HL-60 (cell line): Measurements from ENCODE around the gene WFIKKN1.
A peak's percentile ranks its signal among the peaks of the same experiment; 100 is the strongest.

Experiments
- DNase-seq, 2 experiments: peaks; one replicate each; pipeline ENCODE4 v3.0.0-alpha.2; 2010 to 2020; ENCODE audit warnings: low read depth in 1 of 2, low spot score in 1 of 2
- H3K27ac ChIP-seq: fragments of 250-450 bp; sonication (Bioruptor Pico); replicated peaks from 2 replicates; pipeline ENCODE4 v1.5.1; 2020; ENCODE audit warnings: mild to moderate bottlenecking, moderate library complexity
- H3K27me3 ChIP-seq: fragments of 250-450 bp; sonication (Bioruptor Pico); 2 replicates; pipeline ENCODE4 v1.5.1; 2021; ENCODE audit warnings: mild to moderate bottlenecking, moderate library complexity; ENCODE audit not compliant: insufficient read depth, poor library complexity, severe bottlenecking
- H3K4me3 ChIP-seq: replicated peaks from 2 replicates; pipeline ENCODE4 v1.5.1; 2011; ENCODE audit warnings: mild to moderate bottlenecking, control low read depth, low read length; ENCODE audit not compliant: insufficient read depth
- CTCF ChIP-seq: IDR thresholded peaks from one replicate; pipeline ENCODE4 v1.5.1; 2011; ENCODE audit warnings: low read length, control low read depth, inconsistent platforms; ENCODE audit not compliant: insufficient read depth
- GABPA ChIP-seq: IDR thresholded peaks from 2 replicates; pipeline ENCODE4 v1.6.1; 2012; ENCODE audit warnings: low read depth
- POLR2AphosphoS5 ChIP-seq: IDR thresholded peaks from 2 replicates; pipeline ENCODE4 v1.6.1; 2012; ENCODE audit warnings: low read depth
- REST ChIP-seq: IDR thresholded peaks from 2 replicates; pipeline ENCODE4 v1.6.1; 2012; ENCODE audit warnings: low read depth; ENCODE audit not compliant: insufficient replicate concordance
- SPI1 ChIP-seq: IDR thresholded peaks from 2 replicates; pipeline ENCODE4 v1.6.1; 2012; ENCODE audit warnings: low read depth, mild to moderate bottlenecking, borderline replicate concordance

WFIKKN1 gene

GRCh38 chr16:657487-657886 is 26.7 kb downstream of the WFIKKN1 start:
- Histone ChIP-seq H3K4me3 (no peak overlapping the region), H3K27me3 (no peaks in the 10 kb centered on the region), H3K27ac (no peak overlapping the region)
- no peak for TF ChIP-seq CTCF
- no peak for TF ChIP-seq SPI1
- no peak for TF ChIP-seq REST
- no peak for TF ChIP-seq GABPA
- no peak for TF ChIP-seq POLR2AphosphoS5
- DNase-seq: no peak

GRCh38 chr16:658679-659571 is 28.1 kb downstream of the WFIKKN1 start:
- Histone ChIP-seq H3K27ac (no peak overlapping the region), H3K27me3 (no peaks in the 10 kb centered on the region), H3K4me3 (no peak overlapping the region)
- no peak for DNase-seq
- no peak for TF ChIP-seq REST
- peak; percentile 30 for TF ChIP-seq CTCF
- no peak for TF ChIP-seq SPI1
- TF ChIP-seq POLR2AphosphoS5: no peak
- no peak for TF ChIP-seq GABPA

GRCh38 chr16:659618-660017 is 28.8 kb downstream of the WFIKKN1 start:
- DNase-seq: no peak
- Histone ChIP-seq H3K27me3 (no peaks in the 10 kb centered on the region), H3K4me3 (no peak overlapping the region), H3K27ac (no peak overlapping the region)
- TF ChIP-seq POLR2AphosphoS5 (no peak), REST (no peak), SPI1 (no peak), GABPA (no peak), CTCF (no peak)
